ENCODE measurements around the gene SCCPDH.

Gene SCCPDH

GRCh38 chr1:246800756-246801155, 76.5 kb downstream of the SCCPDH start:
- no peak overlapping the region for H3K4me3 ChIP-seq (ENCODE audit: low read depth, low read length)
- no CpG with 5 or more reads among the region's 10 CpGs for WGBS (ENCODE audit: extremely low coverage, insufficient coverage, insufficient read length)
- no peaks in the 10 kb centered on the region for H3K79me1 ChIP-seq (ENCODE audit: low read length)
- H2AFZ ChIP-seq (ENCODE audit: insufficient read depth, low read length, poor library complexity): no peak overlapping the region
- H4K12ac ChIP-seq (ENCODE audit: low read depth, low read length): no peak overlapping the region
- H3K14ac ChIP-seq (ENCODE audit: low read length): no peak overlapping the region
- H2BK120ac ChIP-seq (ENCODE audit: insufficient read depth, low read length, poor library complexity): no peak overlapping the region
- no peak overlapping the region for H3K4me2 ChIP-seq (ENCODE audit: low read length)
- H3K9ac ChIP-seq (ENCODE audit: low read length): no peak overlapping the region
- no peak overlapping the region for H2BK5ac ChIP-seq (ENCODE audit: low read depth, low read length, poor library complexity)
- H4K8ac ChIP-seq (ENCODE audit: low read depth, low read length): no peak overlapping the region
- no peak overlapping the region for H2AK5ac ChIP-seq (ENCODE audit: low read length)
- no peak for DNase-seq
- H3K4ac ChIP-seq (ENCODE audit: low read depth, low read length): no peak overlapping the region
- no peak overlapping the region for H3K18ac ChIP-seq (ENCODE audit: low read length)
- H3K79me2 ChIP-seq (ENCODE audit: control insufficient read depth, insufficient read depth, low read length, poor library complexity): no peaks in the 10 kb centered on the region
- H3K9me3 ChIP-seq (ENCODE audit: insufficient read depth, low read depth, low read length): no peaks in the 10 kb centered on the region
- peaks cover 0 to 2% of the 10 kb centered on the region in 2 experiments for H3K4me1 ChIP-seq (ENCODE audit: control insufficient read depth in 1 of 2, insufficient read depth in 2 of 2, low read length in 2 of 2)
- no peak overlapping the region for H3K27ac ChIP-seq (ENCODE audit: low read depth, low read length)
- H3K36me3 ChIP-seq (ENCODE audit: control insufficient read depth in 1 of 2, insufficient read depth in 2 of 2, low read length in 2 of 2): no peaks in the 10 kb centered on the region
- H3K27me3 ChIP-seq (ENCODE audit: insufficient read depth, low read length): no peaks in the 10 kb centered on the region
- H4K91ac ChIP-seq (ENCODE audit: low read depth, low read length): no peak overlapping the region
- H2BK12ac ChIP-seq (ENCODE audit: low read length): no peak overlapping the region
- H3K23ac ChIP-seq (ENCODE audit: low read length): no peak overlapping the region

GRCh38 chr1:246801241-246802020, 77.2 kb downstream of the SCCPDH start:
- Histone ChIP-seq H4K12ac (ENCODE audit: low read depth, low read length) (no peak overlapping the region), H2BK120ac (ENCODE audit: insufficient read depth, low read length, poor library complexity) (no peak overlapping the region), H3K4ac (ENCODE audit: low read depth, low read length) (no peak overlapping the region), H3K18ac (ENCODE audit: low read length) (no peak overlapping the region), H3K27ac (ENCODE audit: low read depth, low read length) (no peak overlapping the region), H3K23ac (ENCODE audit: low read length) (no peak overlapping the region), H4K8ac (ENCODE audit: low read depth, low read length) (no peak overlapping the region), H2AK5ac (ENCODE audit: low read length) (no peak overlapping the region), H3K9me3 (ENCODE audit: insufficient read depth, low read depth, low read length) (no peaks in the 10 kb centered on the region), H2BK5ac (ENCODE audit: low read depth, low read length, poor library complexity) (no peak overlapping the region), H3K79me1 (ENCODE audit: low read length) (no peaks in the 10 kb centered on the region), H3K4me1 (ENCODE audit: control insufficient read depth in 1 of 2, insufficient read depth in 2 of 2, low read length in 2 of 2) (peaks cover 0 to 2% of the 10 kb centered on the region in 2 experiments), H3K79me2 (ENCODE audit: control insufficient read depth, insufficient read depth, low read length, poor library complexity) (no peaks in the 10 kb centered on the region), H3K9ac (ENCODE audit: low read length) (no peak overlapping the region), H3K27me3 (ENCODE audit: insufficient read depth, low read length) (no peaks in the 10 kb centered on the region), H3K36me3 (ENCODE audit: control insufficient read depth in 1 of 2, insufficient read depth in 2 of 2, low read length in 2 of 2) (no peaks in the 10 kb centered on the region), H2AFZ (ENCODE audit: insufficient read depth, low read length, poor library complexity) (no peak overlapping the region), H2BK12ac (ENCODE audit: low read length) (no peak overlapping the region), H4K91ac (ENCODE audit: low read depth, low read length) (no peak overlapping the region), H3K14ac (ENCODE audit: low read length) (no peak overlapping the region), H3K4me3 (ENCODE audit: low read depth, low read length) (no peak overlapping the region), H3K4me2 (ENCODE audit: low read length) (no peak overlapping the region)
- DNase-seq: no peak
- WGBS (ENCODE audit: extremely low coverage, insufficient coverage, insufficient read length): no CpG with 5 or more reads among the region's 11 CpGs

GRCh38 chr1:246803373-246803772, 79.2 kb downstream of the SCCPDH start:
- Histone ChIP-seq H3K36me3 (ENCODE audit: control insufficient read depth in 1 of 2, insufficient read depth in 2 of 2, low read length in 2 of 2) (no peaks in the 10 kb centered on the region), H3K4me3 (ENCODE audit: low read depth, low read length) (no peak overlapping the region), H3K27me3 (ENCODE audit: insufficient read depth, low read length) (no peaks in the 10 kb centered on the region), H4K91ac (ENCODE audit: low read depth, low read length) (no peak overlapping the region), H2BK120ac (ENCODE audit: insufficient read depth, low read length, poor library complexity) (no peak overlapping the region), H3K4ac (ENCODE audit: low read depth, low read length) (no peak overlapping the region), H2AFZ (ENCODE audit: insufficient read depth, low read length, poor library complexity) (no peak overlapping the region), H4K8ac (ENCODE audit: low read depth, low read length) (no peak overlapping the region), H3K79me1 (ENCODE audit: low read length) (no peaks in the 10 kb centered on the region), H2AK5ac (ENCODE audit: low read length) (no peak overlapping the region), H3K14ac (ENCODE audit: low read length) (no peak overlapping the region), H3K18ac (ENCODE audit: low read length) (no peak overlapping the region), H4K12ac (ENCODE audit: low read depth, low read length) (no peak overlapping the region), H2BK5ac (ENCODE audit: low read depth, low read length, poor library complexity) (no peak overlapping the region), H3K27ac (ENCODE audit: low read depth, low read length) (no peak overlapping the region), H2BK12ac (ENCODE audit: low read length) (no peak overlapping the region), H3K23ac (ENCODE audit: low read length) (no peak overlapping the region), H3K79me2 (ENCODE audit: control insufficient read depth, insufficient read depth, low read length, poor library complexity) (no peaks in the 10 kb centered on the region), H3K9ac (ENCODE audit: low read length) (no peak overlapping the region), H3K4me2 (ENCODE audit: low read length) (no peak overlapping the region), H3K4me1 (ENCODE audit: control insufficient read depth in 1 of 2, insufficient read depth in 2 of 2, low read length in 2 of 2) (no peaks in the 10 kb centered on the region), H3K9me3 (ENCODE audit: insufficient read depth, low read depth, low read length) (no peaks in the 10 kb centered on the region)
- WGBS (ENCODE audit: extremely low coverage, insufficient coverage, insufficient read length): no CpG with 5 or more reads among the region's 6 CpGs
- no peak for DNase-seq

GRCh38 chr1:246803883-246804282, 79.7 kb downstream of the SCCPDH start:
- H3K14ac ChIP-seq (ENCODE audit: low read length): no peak overlapping the region
- H4K12ac ChIP-seq (ENCODE audit: low read depth, low read length): no peak overlapping the region
- no peak overlapping the region for H2BK12ac ChIP-seq (ENCODE audit: low read length)
- H2AK5ac ChIP-seq (ENCODE audit: low read length): no peak overlapping the region
- no peaks in the 10 kb centered on the region for H3K9me3 ChIP-seq (ENCODE audit: insufficient read depth, low read depth, low read length)
- H3K4me2 ChIP-seq (ENCODE audit: low read length): no peak overlapping the region
- H3K79me2 ChIP-seq (ENCODE audit: control insufficient read depth, insufficient read depth, low read length, poor library complexity): no peaks in the 10 kb centered on the region
- H3K18ac ChIP-seq (ENCODE audit: low read length): no peak overlapping the region
- H4K8ac ChIP-seq (ENCODE audit: low read depth, low read length): no peak overlapping the region
- no peaks in the 10 kb centered on the region for H3K36me3 ChIP-seq (ENCODE audit: control insufficient read depth in 1 of 2, insufficient read depth in 2 of 2, low read length in 2 of 2)
- H4K91ac ChIP-seq (ENCODE audit: low read depth, low read length): no peak overlapping the region
- no peaks in the 10 kb centered on the region for H3K4me1 ChIP-seq (ENCODE audit: control insufficient read depth in 1 of 2, insufficient read depth in 2 of 2, low read length in 2 of 2)
- no peak overlapping the region for H3K27ac ChIP-seq (ENCODE audit: low read depth, low read length)
- no peak overlapping the region for H2BK120ac ChIP-seq (ENCODE audit: insufficient read depth, low read length, poor library complexity)
- no peak overlapping the region for H3K4me3 ChIP-seq (ENCODE audit: low read depth, low read length)
- H2AFZ ChIP-seq (ENCODE audit: insufficient read depth, low read length, poor library complexity): no peak overlapping the region
- no peaks in the 10 kb centered on the region for H3K79me1 ChIP-seq (ENCODE audit: low read length)
- DNase-seq: no peak
- no peak overlapping the region for H2BK5ac ChIP-seq (ENCODE audit: low read depth, low read length, poor library complexity)
- no CpG with 5 or more reads among the region's 5 CpGs for WGBS (ENCODE audit: extremely low coverage, insufficient coverage, insufficient read length)
- H3K4ac ChIP-seq (ENCODE audit: low read depth, low read length): no peak overlapping the region
- H3K27me3 ChIP-seq (ENCODE audit: insufficient read depth, low read length): no peaks in the 10 kb centered on the region
- no peak overlapping the region for H3K9ac ChIP-seq (ENCODE audit: low read length)
- no peak overlapping the region for H3K23ac ChIP-seq (ENCODE audit: low read length)

All from trophoblast cell (in vitro differentiated cells and primary cell).